GM12873 (cell line): ENCODE measurements around the gene EME2.

Experiments used
- CTCF ChIP-seq: IDR thresholded peaks from 2 replicates; pipeline ENCODE4 v1.5.1; 2012; ENCODE audit warnings: low read depth, mild to moderate bottlenecking, moderate library complexity, low read length, control low read depth; ENCODE audit not compliant: insufficient read depth; ENCODE audit errors: missing control alignments

EME2 gene

DNA sequence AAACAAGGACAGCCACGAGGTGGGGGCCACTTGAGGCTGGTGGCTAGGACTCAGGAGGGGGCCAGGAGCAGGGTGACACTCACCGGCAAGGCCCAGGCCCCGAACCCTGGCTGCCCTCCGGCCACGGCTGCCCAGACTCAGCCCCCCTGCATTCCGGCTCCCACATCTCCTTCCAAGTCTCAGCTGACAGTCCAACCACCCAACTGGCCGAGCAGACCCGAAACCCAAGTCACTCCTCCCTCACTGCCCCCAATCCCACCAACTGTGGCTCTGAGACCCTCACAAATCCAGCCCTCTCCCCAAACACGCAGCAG, 44.6 kb downstream of the EME2 start:
- TF ChIP-seq CTCF = no peak

DNA sequence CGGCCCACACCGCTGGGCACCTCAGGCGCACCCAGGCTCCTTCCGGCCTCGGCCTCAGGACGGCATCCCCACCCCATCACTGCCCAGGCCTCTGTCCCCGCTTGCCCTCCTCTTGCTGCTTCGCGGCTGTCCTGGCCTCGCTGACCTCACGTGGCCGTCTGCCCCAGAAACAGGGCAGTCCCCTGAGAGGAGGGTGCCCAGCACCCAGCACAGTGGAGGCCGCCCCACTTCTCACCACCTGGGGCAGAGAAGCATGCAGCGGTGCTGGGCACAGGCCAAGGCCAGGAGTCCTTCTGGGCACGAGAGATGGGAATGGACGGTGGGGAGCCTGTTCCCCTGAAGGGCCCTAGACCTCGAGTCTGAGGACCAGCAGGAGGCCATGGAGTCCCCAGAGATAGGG, 45.1 kb downstream of the EME2 start:
- TF ChIP-seq CTCF = no peak

DNA sequence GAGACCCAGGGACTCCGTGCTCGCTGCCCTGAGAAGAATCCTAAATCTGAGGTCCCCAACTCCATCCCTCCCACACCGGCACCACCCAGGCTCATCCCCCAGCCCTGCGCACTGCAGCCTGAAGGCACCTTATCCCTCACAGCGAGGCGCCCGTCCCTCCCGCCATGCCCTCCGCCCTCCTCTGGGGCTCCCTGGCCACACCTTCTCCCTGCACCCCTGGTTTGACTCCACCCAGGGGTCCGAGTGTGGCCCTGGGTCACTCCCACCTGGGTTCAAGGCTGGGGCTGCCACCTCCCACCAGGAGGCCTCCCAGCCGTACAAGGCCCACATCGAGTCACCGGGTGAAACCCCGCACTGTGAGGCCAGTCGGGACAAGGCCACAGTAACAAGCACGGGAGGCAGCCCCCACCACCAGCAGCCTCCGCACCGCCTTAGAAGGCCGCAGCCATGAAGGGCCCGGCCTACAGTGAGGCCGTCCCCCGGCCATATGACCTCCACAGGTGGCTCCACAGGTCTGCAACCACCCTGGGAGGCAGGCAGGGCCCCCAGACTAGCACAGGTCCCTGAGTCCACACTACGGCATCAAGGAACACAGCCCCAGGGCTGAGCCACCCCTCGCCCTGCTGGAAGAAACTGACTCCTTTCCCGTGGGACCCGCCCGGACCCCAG, 45.7 kb downstream of the EME2 start:
- TF ChIP-seq CTCF = no peak

DNA sequence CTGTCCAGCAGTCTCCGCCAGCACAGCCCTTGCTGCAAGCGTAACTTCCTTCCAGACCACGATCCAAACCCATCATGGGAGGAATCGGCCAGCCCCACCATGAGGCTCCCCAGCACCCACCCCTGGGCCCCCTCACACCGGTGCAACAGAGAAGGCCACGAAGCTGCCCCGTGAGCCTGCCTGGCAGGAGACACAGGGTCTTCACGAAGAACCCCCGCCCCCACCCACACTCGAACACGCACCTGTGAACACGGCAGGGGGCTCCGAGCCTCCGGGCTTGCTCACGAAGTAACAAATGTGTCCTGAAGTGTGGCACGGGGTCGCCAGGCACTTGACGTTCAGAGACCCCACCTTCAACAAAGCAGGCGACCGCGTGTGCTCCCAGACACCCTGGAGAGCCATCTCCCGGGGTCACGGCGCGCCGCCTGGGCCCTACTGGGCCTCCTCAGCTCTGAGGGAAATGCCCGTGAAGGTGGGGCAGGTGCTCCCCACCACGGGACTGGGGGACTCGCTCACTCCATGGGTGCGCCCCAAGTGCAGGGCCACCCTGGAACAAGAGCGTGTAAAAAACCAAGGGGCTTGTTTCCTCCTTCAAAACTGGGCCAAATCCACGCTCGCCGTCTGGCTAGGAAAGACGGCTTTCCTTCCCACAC, 46.4 kb downstream of the EME2 start:
- no peak for TF ChIP-seq CTCF

DNA sequence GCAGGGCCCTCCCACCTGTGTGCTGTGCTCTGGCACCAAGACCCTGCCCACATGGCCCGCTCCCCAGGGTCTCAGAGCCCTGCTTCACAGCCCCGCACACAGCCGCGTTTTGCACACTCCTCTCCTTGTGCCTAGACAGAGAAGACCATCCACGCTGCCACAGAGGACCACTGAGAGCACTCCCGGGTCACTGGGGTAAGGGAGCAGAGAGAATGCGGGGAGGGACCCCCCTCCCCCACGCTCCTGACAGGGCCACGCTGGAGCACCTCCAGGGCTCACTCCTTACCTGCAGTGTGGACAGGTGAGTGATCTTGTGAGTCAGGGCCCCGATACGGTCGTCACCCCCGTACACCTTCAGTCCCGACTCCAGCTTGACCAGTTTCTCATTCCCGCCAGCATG, 47.0 kb downstream of the EME2 start:
- no peak for TF ChIP-seq CTCF

DNA sequence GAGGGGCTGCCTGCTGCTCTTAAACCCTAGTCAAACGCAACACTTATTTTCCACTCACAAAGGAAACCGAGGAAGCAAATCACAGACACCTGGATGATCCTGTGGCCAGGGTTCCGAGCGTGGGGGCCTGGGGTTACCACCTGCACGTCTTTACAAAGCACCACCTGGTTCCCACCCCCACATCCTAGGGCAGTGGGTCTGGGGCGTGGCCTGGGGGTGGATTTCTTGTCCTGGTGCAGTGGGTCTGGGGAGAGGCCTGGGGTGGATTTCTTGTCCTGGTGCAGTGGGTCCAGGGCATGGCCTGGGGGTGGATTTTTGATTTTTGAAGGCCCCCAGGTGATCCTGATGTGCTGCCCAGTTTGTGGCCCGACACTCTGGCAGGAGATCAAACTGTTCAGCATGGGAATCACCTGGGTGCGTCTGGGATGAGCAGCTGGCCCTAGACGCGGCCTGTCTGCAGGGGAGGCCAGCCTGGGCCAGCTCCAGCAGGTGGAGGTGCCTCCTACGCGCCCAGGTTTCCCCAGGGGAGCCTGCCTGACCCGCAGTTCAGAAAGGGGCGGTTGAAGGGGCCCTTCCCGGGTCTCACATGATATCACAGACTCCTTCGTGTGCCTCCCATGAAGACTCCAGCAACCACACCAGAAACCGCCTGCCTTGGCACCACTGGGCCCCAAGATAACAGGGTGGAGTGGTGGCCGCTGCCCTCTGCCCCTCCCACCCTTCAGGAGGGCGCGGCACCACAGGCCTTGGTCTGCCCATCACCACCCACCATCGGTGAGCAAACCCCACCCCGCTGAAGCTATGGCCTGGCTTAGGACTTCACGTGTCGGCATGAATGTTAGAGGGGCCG, 47.7 kb downstream of the EME2 start:
- no peak for TF ChIP-seq CTCF

GRCh38 chr16:1820946-1821290, 48.3 kb downstream of the EME2 start:
- no peak for TF ChIP-seq CTCF
